ENCODE data around the gene NRF1.

NRF1 gene

GRCh38 chr7:129714514-129715063 is 103.1 kb downstream of the NRF1 start:
- no peak for TF ChIP-seq CTCF (conservative IDR thresholded peaks at IDR 0.05)
- H3K27ac ChIP-seq, result peak overlapping the region; percentile 64; the same call in 1 of the 2 replicates

- peak overlapping the region; percentile 5; the same call in 1 of the 2 replicates for H3K27ac ChIP-seq
- TF ChIP-seq CTCF (conservative IDR thresholded peaks at IDR 0.05), result no peak
Measured at GRCh38 chr7:129719980-129720732, 108.6 kb downstream of the NRF1 start.

- no peak for TF ChIP-seq CTCF (conservative IDR thresholded peaks at IDR 0.05)
- H3K27ac ChIP-seq, result peak overlapping the region; percentile 63; the same call in 1 of the 2 replicates
Measured at GRCh38 chr7:129721068-129721467, 109.5 kb downstream of the NRF1 start.

- H3K27ac ChIP-seq, result peak overlapping the region; percentile 63
- no peak for TF ChIP-seq CTCF (conservative IDR thresholded peaks at IDR 0.05)
Measured at GRCh38 chr7:129723679-129724078, 112.2 kb downstream of the NRF1 start.

GRCh38 chr7:129724796-129725195 is 113.3 kb downstream of the NRF1 start:
- no peak overlapping the region for H3K27ac ChIP-seq
- TF ChIP-seq CTCF (conservative IDR thresholded peaks at IDR 0.05), result no peak

- no peak overlapping the region for H3K27ac ChIP-seq
- TF ChIP-seq CTCF (conservative IDR thresholded peaks at IDR 0.05), result no peak
Measured at GRCh38 chr7:129728875-129729467, 117.5 kb downstream of the NRF1 start.

GRCh38 chr7:129729511-129729910 is 118.0 kb downstream of the NRF1 start:
- no peak for TF ChIP-seq CTCF (conservative IDR thresholded peaks at IDR 0.05)
- H3K27ac ChIP-seq, result no peak overlapping the region

All from VCaP (cell line).